Thyroid gland (tissue), 4 donors: ENCODE data around the gene THRB. TPM values are rescaled to one million over a fixed set of nuclear protein-coding genes. Genes with fewer than 3 reads are reported as not detected.

ENCODE experiments used
- DNase-seq, 2 donors: peaks; one replicate each; pipeline ENCODE4 v3.0.0-alpha.2; 2019
- H3K27ac ChIP-seq, 3 donors: fragments of 200-600 bp; sonication (generic); 1 replicate in 2 of 3; 2 replicates in 1 of 3; pipeline ENCODE4 v1.5.1; 2016 to 2019; ENCODE audit warnings: mild to moderate bottlenecking in 1 of 3, moderate library complexity in 1 of 3
- H3K27me3 ChIP-seq: fragments of 200-600 bp; sonication (generic); one replicate; pipeline ENCODE4 v1.5.1; 2019
- H3K36me3 ChIP-seq, 2 donors: fragments of 200-600 bp; sonication (generic); one replicate each; pipeline ENCODE4 v1.5.1; 2016 to 2019
- H3K4me1 ChIP-seq, 2 donors: fragments of 200-600 bp; sonication (generic); one replicate each; pipeline ENCODE4 v1.5.1; 2017 to 2019
- H3K4me3 ChIP-seq, 3 donors: fragments of 200-600 bp; sonication (generic); replicated peaks in 1 of 3; 1 replicate in 2 of 3; 2 replicates in 1 of 3; pipeline ENCODE4 v1.5.1; 2016; ENCODE audit warnings: mild to moderate bottlenecking in 1 of 3
- H3K9me3 ChIP-seq: fragments of 200-600 bp; sonication (generic); one replicate; pipeline ENCODE4 v1.5.1; 2017
- POLR2A ChIP-seq, 2 donors: fragments of 450-650 bp; IDR thresholded peaks; one replicate each; pipeline ENCODE4 v1.6.1; 2017; ENCODE audit warnings: antibody characterized with exemption in 2 of 2, mild to moderate bottlenecking in 2 of 2, moderate library complexity in 1 of 2
- WGBS, 2 donors: methylation state at CpG; one replicate each; pipeline ENCODE4 v1.1.5; 2017; 5-methylcytosine and 5-hydroxymethylcytosine counted together
- intact Hi-C: fragments of 100-400 bp; cut with DNase I; formaldehyde crosslinking; loops from one replicate; pipeline ENCODE4 v1.15.1; 2023
- total RNA-seq, 4 donors: library from RNA; depleted of rRNA; stranded (reverse); fragments of >200 nt; gene quantifications; one replicate each; pipeline ENCODE4 v1.2.3, GENCODE V29; 2016
- TF ChIP-seq, protein P1 (sequence below), 6 experiments: fragments of 200-600 bp in 3 of 6; fragments of 450-650 bp in 3 of 6; sonication (generic) in 3 of 6; IDR thresholded peaks; one replicate each; pipeline ENCODE4 v1.5.1; 2016 to 2019; ENCODE audit warnings: antibody characterized with exemption in 6 of 6, mild to moderate bottlenecking in 2 of 6, inconsistent platforms in 1 of 6, moderate library complexity in 1 of 6

Gene THRB
- total RNA-seq, 4 donors from 2014 or later, result 11.1 to 33.2 (median 13.4) TPM

DNA sequence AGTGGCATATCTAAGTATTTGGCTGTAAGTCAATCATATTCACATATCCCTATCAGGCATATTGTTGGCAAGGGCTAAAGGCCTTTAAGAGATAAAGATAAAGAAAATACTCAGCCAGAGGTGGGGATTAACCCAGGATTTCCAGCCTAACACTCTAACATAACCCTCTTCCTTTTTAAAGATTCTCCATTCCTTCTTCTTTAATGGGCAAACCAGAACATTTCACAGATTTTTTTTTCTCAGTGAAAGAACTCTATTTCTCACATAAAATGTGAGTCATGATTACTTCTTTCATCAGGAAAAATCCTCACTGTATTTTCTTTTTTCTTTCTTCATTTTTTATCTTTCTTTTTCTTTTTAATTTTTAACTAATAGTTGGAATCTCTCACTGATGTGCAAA, 349.2 kb downstream of the THRB start:
- DNase-seq, result no peak
- Histone ChIP-seq H3K4me3 (no peak overlapping the region), H3K36me3 (no peaks in the 10 kb centered on the region), H3K27ac (no peak overlapping the region), H3K9me3 (no peaks in the 10 kb centered on the region), H3K27me3 (no peaks in the 10 kb centered on the region), H3K4me1 (peaks cover 0 to 6% of the 10 kb centered on the region in 2 donors)
- intact Hi-C loops, result no loop called here
- no peak for TF ChIP-seq POLR2A (IDR thresholded peaks at IDR 0.05)
- TF ChIP-seq, protein P1, sequence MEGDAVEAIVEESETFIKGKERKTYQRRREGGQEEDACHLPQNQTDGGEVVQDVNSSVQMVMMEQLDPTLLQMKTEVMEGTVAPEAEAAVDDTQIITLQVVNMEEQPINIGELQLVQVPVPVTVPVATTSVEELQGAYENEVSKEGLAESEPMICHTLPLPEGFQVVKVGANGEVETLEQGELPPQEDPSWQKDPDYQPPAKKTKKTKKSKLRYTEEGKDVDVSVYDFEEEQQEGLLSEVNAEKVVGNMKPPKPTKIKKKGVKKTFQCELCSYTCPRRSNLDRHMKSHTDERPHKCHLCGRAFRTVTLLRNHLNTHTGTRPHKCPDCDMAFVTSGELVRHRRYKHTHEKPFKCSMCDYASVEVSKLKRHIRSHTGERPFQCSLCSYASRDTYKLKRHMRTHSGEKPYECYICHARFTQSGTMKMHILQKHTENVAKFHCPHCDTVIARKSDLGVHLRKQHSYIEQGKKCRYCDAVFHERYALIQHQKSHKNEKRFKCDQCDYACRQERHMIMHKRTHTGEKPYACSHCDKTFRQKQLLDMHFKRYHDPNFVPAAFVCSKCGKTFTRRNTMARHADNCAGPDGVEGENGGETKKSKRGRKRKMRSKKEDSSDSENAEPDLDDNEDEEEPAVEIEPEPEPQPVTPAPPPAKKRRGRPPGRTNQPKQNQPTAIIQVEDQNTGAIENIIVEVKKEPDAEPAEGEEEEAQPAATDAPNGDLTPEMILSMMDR (IDR thresholded peaks at IDR 0.05), result no peak

DNA sequence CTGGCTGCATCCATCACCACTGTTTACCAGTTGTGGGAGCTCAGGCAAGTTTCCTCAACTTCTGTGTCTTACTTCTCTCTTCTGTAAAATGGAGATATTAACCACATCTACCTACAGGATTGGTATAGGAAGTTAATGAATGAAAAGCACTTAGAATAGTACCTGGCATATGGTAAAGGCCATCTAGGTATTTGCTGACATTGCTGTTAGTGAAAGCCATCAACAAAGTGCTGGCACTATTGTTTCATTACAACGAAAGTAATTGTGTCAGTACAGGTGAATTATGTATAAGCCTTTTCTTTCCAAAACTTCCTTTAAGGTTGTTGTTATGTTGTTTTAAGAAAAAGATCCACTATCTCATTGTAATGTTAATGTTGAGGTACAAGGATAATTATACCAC, 352.5 kb downstream of the THRB start:
- no peak overlapping the region for H3K27ac ChIP-seq
- WGBS, 2 donors, result 92 to 98% methylated on average over 1 of the region's 1 CpG
- no peak for TF ChIP-seq POLR2A (IDR thresholded peaks at IDR 0.05)
- TF ChIP-seq, protein P1 (IDR thresholded peaks at IDR 0.05), result no peak
- H3K4me3 ChIP-seq, result no peak overlapping the region
- no peak for DNase-seq
- no peaks in the 10 kb centered on the region for H3K36me3 ChIP-seq
- no peaks in the 10 kb centered on the region for H3K27me3 ChIP-seq
- intact Hi-C loops, result no loop called here
- no peaks in the 10 kb centered on the region for H3K9me3 ChIP-seq
- H3K4me1 ChIP-seq, result peaks cover 8 to 19% of the 10 kb centered on the region in 2 donors

DNA sequence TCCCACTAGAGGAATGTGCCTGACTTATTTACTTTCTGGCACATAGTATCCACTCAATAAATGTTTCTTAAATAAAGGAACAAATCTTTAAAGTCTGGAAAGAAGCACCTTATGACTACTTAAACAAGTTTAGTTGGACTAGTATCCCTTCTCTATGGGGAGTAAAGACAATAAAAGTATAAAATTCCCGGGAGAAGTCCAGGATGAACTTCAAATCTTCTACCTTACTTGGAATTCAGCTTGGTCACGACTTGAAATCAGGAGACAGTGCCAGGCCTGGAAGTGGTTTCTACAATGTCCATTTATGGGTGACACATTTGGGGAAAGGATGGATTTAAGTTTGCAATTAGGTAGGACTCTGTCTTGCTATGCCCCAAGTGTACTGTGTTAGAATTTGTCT, 353.1 kb downstream of the THRB start:
- Histone ChIP-seq H3K9me3 (no peaks in the 10 kb centered on the region), H3K4me3 (no peak overlapping the region), H3K36me3 (no peaks in the 10 kb centered on the region), H3K27ac (no peak overlapping the region), H3K4me1 (peaks cover 8 to 23% of the 10 kb centered on the region in 2 donors), H3K27me3 (no peaks in the 10 kb centered on the region)
- DNase-seq, result no peak
- TF ChIP-seq POLR2A (IDR thresholded peaks at IDR 0.05), result no peak
- TF ChIP-seq, protein P1 (IDR thresholded peaks at IDR 0.05), result no peak
- WGBS, 2 donors, result 72 to 90% methylated on average over 2 of the region's 2 CpGs
- intact Hi-C loops, result no loop called here

DNA sequence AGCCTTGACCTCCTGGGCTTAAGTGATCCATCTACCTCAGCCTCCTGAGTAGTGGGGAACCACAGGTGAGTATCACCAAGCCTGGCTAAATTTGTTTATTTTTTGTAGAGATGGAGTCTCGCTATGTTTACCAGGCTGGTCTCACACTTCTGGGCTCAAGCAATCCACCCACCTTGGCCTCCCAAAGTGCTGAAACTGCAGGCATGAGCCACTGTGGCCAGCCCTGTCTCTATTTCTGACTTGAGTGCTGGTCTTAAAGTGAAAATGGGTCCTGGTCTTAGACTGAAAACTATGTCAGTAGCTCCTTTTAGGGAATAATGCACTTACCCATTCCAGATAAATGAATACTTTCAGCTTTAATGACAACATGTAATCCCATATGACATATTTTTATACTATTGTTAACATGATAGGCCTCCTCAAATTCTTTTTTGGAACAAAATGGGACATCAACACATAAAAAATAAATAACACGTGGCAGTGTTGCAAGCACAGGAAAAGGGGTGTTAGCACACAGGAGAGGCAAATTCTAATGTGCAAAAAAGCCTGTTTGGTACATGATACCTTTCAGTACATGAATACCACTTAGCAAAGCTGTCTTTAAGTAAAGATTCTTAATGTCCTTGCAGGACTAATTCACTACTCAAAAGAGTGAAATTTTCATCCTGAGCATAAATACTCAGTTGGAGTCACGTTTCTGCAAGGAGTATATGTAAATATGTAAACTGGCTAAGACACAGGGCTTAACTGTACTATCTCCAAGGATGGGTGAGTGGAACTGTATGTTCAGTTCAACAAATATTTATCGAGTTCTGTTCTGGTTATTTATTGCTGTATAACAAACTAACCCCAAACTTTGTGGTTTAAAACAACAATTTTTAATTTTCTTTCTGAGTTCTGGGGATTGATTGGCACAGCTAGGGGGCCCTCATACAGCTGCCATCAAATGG, 354.9 kb downstream of the THRB start:
- DNase-seq, result no peak
- H3K4me1 ChIP-seq, result peaks cover 8 to 25% of the 10 kb centered on the region in 2 donors
- intact Hi-C loops, result no loop called here

DNA sequence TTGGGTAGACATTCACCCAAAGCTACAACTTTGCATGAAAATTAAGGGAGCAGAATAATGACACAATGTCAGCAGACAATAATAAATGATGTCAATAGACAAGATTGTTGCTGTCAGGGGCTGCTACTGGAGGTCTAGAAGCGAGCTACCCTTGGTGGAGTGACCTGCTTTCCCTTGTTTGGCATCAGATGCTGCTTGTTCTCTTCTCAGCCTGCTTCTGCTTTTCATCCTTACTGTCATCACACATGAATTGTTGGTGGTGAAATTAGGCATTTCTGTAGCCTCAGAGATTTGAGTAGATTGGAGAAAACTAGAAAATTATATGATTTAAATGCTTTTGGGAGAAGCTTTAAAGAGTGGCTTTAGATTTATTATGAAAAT, 355.8 kb downstream of the THRB start:
- H3K4me3 ChIP-seq, result no peak overlapping the region
- DNase-seq, result no peak
- H3K36me3 ChIP-seq, result no peaks in the 10 kb centered on the region
- no peaks in the 10 kb centered on the region for H3K27me3 ChIP-seq
- WGBS, 2 donors, result 96 to 97% methylated on average over 1 of the region's 1 CpG
- H3K4me1 ChIP-seq, result peaks cover 8 to 28% of the 10 kb centered on the region in 2 donors
- H3K9me3 ChIP-seq, result no peaks in the 10 kb centered on the region
- no peak for TF ChIP-seq POLR2A (IDR thresholded peaks at IDR 0.05)
- TF ChIP-seq, protein P1 (IDR thresholded peaks at IDR 0.05), result no peak
- H3K27ac ChIP-seq, result no peak overlapping the region
- intact Hi-C loops, result no loop called here

More for the DNA sequence above, 354.9 kb downstream of the THRB start:
- 88 to 92% methylated on average over 4 of the region's 4 CpGs for WGBS, 2 donors
- TF ChIP-seq, protein P1 (IDR thresholded peaks at IDR 0.05), result no peak
- TF ChIP-seq POLR2A (IDR thresholded peaks at IDR 0.05), result no peak
- no peak overlapping the region for H3K4me3 ChIP-seq
- H3K36me3 ChIP-seq, result no peaks in the 10 kb centered on the region
- H3K9me3 ChIP-seq, result no peaks in the 10 kb centered on the region
- H3K27ac ChIP-seq, result no peak overlapping the region
- H3K27me3 ChIP-seq, result no peaks in the 10 kb centered on the region
